SK-N-SH (cell line): ENCODE results near the gene MYLIP. TPM values are rescaled to one million over a fixed set of nuclear protein-coding genes. Genes with fewer than 3 reads are reported as not detected.

Experiments used
- CTCF ChIA-PET: fragments of 300-600, 350-600 bp; formaldehyde crosslinking; extraction: SDS; loops from one replicate; lab custom pipeline; 2021; lab: Yijun Ruan, JAX
- POLR2A ChIA-PET: fragments of 350-600 bp; sonication (Branson Sonifier 250); formaldehyde crosslinking; extraction: SDS; loops from one replicate; lab custom pipeline; 2020; ENCODE audit warnings: antibody characterized with exemption, inconsistent platforms; lab: Yijun Ruan, JAX
- DNase-seq: peaks from one replicate; pipeline ENCODE4 v3.0.0; 2012
- H2AFZ ChIP-seq: fragments of 200-600 bp; sonication (generic); 2 replicates; pipeline ENCODE4 v1.8.1; 2016; ENCODE audit warnings: antibody characterized with exemption, mild to moderate bottlenecking, low read depth
- H3F3A ChIP-seq: fragments of 200-600 bp; sonication (generic); replicated peaks from 2 replicates; pipeline ENCODE3; 2016; ENCODE audit warnings: antibody characterized with exemption, mild to moderate bottlenecking; ENCODE audit not compliant: insufficient read depth
- H3K27ac ChIP-seq, 2 experiments: fragments of 200-500 bp in 1 of 2; fragments of 200-600 bp in 1 of 2; sonication (Bioruptor generic) in 1 of 2; sonication (generic), shearing (Covaris generic) in 1 of 2; 2 replicates each; pipeline versions ENCODE4 v1.5.1 to v1.6.1; 2014 to 2016; ENCODE audit warnings: low read depth in 2 of 2, inconsistent platforms in 1 of 2, low read length in 1 of 2, mild to moderate bottlenecking in 1 of 2, mixed read lengths in 1 of 2
- H3K27me3 ChIP-seq: fragments of 200-600 bp; sonication (generic), shearing (Covaris generic); 2 replicates; pipeline ENCODE4 v1.6.1; 2016; ENCODE audit warnings: mixed run types; ENCODE audit not compliant: insufficient read depth
- H3K36me3 ChIP-seq, 2 experiments: fragments of 200-500 bp in 1 of 2; fragments of 200-600 bp in 1 of 2; sonication (Bioruptor generic) in 1 of 2; sonication (generic) in 1 of 2; replicated peaks in 1 of 2; 2 replicates each; pipeline versions ENCODE3 to v1.5.1; 2014 to 2016; ENCODE audit warnings: low read length in 1 of 2, mild to moderate bottlenecking in 1 of 2; ENCODE audit not compliant: insufficient read depth in 2 of 2, control insufficient read depth in 1 of 2
- H3K4me1 ChIP-seq, 2 experiments: fragments of 200-500 bp in 1 of 2; fragments of 200-600 bp in 1 of 2; sonication (Bioruptor generic) in 1 of 2; sonication (generic), shearing (Covaris generic) in 1 of 2; 2 replicates each; pipeline versions ENCODE4 v1.5.1 to v1.6.1; 2014 to 2016; ENCODE audit warnings: low read depth in 1 of 2, low read length in 1 of 2, mixed run types in 1 of 2; ENCODE audit not compliant: insufficient read depth in 2 of 2, control insufficient read depth in 1 of 2
- H3K4me2 ChIP-seq: fragments of 200-600 bp; sonication (generic), shearing (Covaris generic); 2 replicates; pipeline ENCODE4 v1.6.1; 2017; ENCODE audit warnings: mixed run types
- H3K4me3 ChIP-seq, 2 experiments: fragments of 200-500 bp in 1 of 2; fragments of 200-600 bp in 1 of 2; sonication (Bioruptor generic) in 1 of 2; sonication (generic), shearing (Covaris generic) in 1 of 2; 2 replicates each; pipeline versions ENCODE4 v1.5.1 to v1.8.1; 2014 to 2016; ENCODE audit warnings: low read depth in 2 of 2, inconsistent platforms in 1 of 2, low read length in 1 of 2, mild to moderate bottlenecking in 1 of 2, mixed read lengths in 1 of 2, moderate library complexity in 1 of 2
- H3K79me2 ChIP-seq: fragments of 200-600 bp; sonication (generic); 2 replicates; pipeline ENCODE4 v1.8.1; 2017; ENCODE audit warnings: mild to moderate bottlenecking; ENCODE audit not compliant: insufficient read depth
- H3K9ac ChIP-seq: fragments of 200-600 bp; sonication (generic); 2 replicates; pipeline ENCODE4 v1.6.1; 2017; ENCODE audit warnings: mixed run types
- H3K9me2 ChIP-seq: fragments of 200-600 bp; sonication (generic); 2 replicates; pipeline ENCODE4 v1.6.1; 2017; ENCODE audit warnings: mixed run types
- H3K9me3 ChIP-seq: fragments of 200-600 bp; sonication (generic); 2 replicates; pipeline ENCODE4 v1.6.1; 2017; ENCODE audit warnings: mixed run types, mild to moderate bottlenecking, moderate library complexity
- H4K20me1 ChIP-seq: fragments of 200-600 bp; sonication (generic); 2 replicates; pipeline ENCODE4 v1.6.1; 2017; ENCODE audit warnings: mild to moderate bottlenecking, mixed run types; ENCODE audit not compliant: insufficient read depth
- CHD2 ChIP-seq: fragments of 150-350 bp; IDR thresholded peaks from 2 replicates; pipeline ENCODE4 v1.6.1; 2018; ENCODE audit warnings: low read length; ENCODE audit not compliant: partially characterized antibody
- ELF1 ChIP-seq: IDR thresholded peaks from 2 replicates; pipeline ENCODE4 v1.4.0; 2012
- FOSL2 ChIP-seq: IDR thresholded peaks from 2 replicates; pipeline ENCODE4 v1.4.0; 2012; ENCODE audit warnings: low read depth, mild to moderate bottlenecking, moderate library complexity, borderline replicate concordance
- GABPA ChIP-seq: IDR thresholded peaks from 2 replicates; pipeline ENCODE4 v1.4.0; 2012; ENCODE audit warnings: low read depth, mild to moderate bottlenecking
- GATA2 ChIP-seq: sonication (generic); formaldehyde crosslinking; IDR thresholded peaks from 2 replicates; pipeline ENCODE4 v1.5.0; 2020; ENCODE audit warnings: mild to moderate bottlenecking, missing genetic modification reagents
- IRF3 ChIP-seq: fragments of 150-350 bp; IDR thresholded peaks from 2 replicates; pipeline ENCODE4 v1.6.1; 2016; ENCODE audit warnings: mild to moderate bottlenecking, low read depth, low read length
- MAX ChIP-seq: IDR thresholded peaks from 2 replicates; pipeline ENCODE4 v1.4.0; 2012; ENCODE audit warnings: low read depth
- MEF2A ChIP-seq: IDR thresholded peaks from 2 replicates; pipeline ENCODE4 v1.4.0; 2012; ENCODE audit warnings: low read depth, borderline replicate concordance
- PBX3 ChIP-seq: IDR thresholded peaks from 2 replicates; pipeline ENCODE4; 2012
- RAD21 ChIP-seq: IDR thresholded peaks from 2 replicates; pipeline ENCODE4 v1.6.1; 2012; ENCODE audit warnings: mild to moderate bottlenecking, low read length
- REST ChIP-seq: IDR thresholded peaks from 2 replicates; pipeline ENCODE4 v1.6.1; 2012; ENCODE audit warnings: mild to moderate bottlenecking, low read depth, low read length, moderate library complexity
- RXRA ChIP-seq: IDR thresholded peaks from 2 replicates; pipeline ENCODE4 v1.4.0; 2012; ENCODE audit warnings: low read depth, mild to moderate bottlenecking, borderline replicate concordance
- SMC3 ChIP-seq: IDR thresholded peaks from 2 replicates; pipeline ENCODE4 v1.6.1; 2012; ENCODE audit warnings: low read depth, low read length, improper control_type of control experiment
- TCF12 ChIP-seq: IDR thresholded peaks from 2 replicates; pipeline ENCODE4 v1.4.0; 2012
- TEAD4 ChIP-seq: IDR thresholded peaks from 2 replicates; pipeline ENCODE4 v1.4.0; 2012; ENCODE audit warnings: mild to moderate bottlenecking, borderline replicate concordance; ENCODE audit not compliant: insufficient read depth
- ZBTB33 ChIP-seq: IDR thresholded peaks from 2 replicates; pipeline ENCODE4 v1.4.0; 2012; ENCODE audit warnings: low read depth, borderline replicate concordance
- WGBS: methylation state at CpG from one replicate; pipeline ENCODE4 v1.1.6; 2017; ENCODE audit warnings: low lambda C conversion rate; 5-methylcytosine and 5-hydroxymethylcytosine counted together
- polyA plus RNA-seq, 3 experiments: library from polyadenylated mRNA; depleted of rRNA; stranded (reverse); fragments of >200 nt; gene quantifications; 2 replicates each; pipeline ENCODE4 v1.2.3, GENCODE V29; 2012

MYLIP gene
- polyA plus RNA-seq, 1 of the 3 experiments (the other 2 are of a cell fraction), result 3.1 TPM

GRCh38 chr6:16158943-16159557 lies 30.2 kb downstream of the MYLIP start (continued):
- no peak for TF ChIP-seq GABPA
- TF ChIP-seq TCF12, result no peak
- TF ChIP-seq ZBTB33, result no peak
- TF ChIP-seq GATA2 (CRISPR knock-in tag), result no peak
- no peak for TF ChIP-seq SMC3

GRCh38 chr6:16160794-16161193 lies 31.9 kb downstream of the MYLIP start:
- no peaks in the 10 kb centered on the region for H3K9me2 ChIP-seq
- no peak overlapping the region for H2AFZ ChIP-seq
- H3K36me3 ChIP-seq, result no peaks in the 10 kb centered on the region
- ChIA-PET POLR2A (no interaction called here), CTCF (interaction anchor here (1.0 kb wide), 1 partner anchor 22 kb away, joined by 4 read pairs; no protein-coding TSS in a partner anchor)
- 100% methylated on average over 6 of the region's 11 CpGs for WGBS
- no peaks in the 10 kb centered on the region for H3F3A ChIP-seq
- no peak overlapping the region for H3K9ac ChIP-seq
- H3K9me3 ChIP-seq, result no peaks in the 10 kb centered on the region
- H3K4me3 ChIP-seq, result no peak overlapping the region
- H4K20me1 ChIP-seq, result no peaks in the 10 kb centered on the region
- H3K4me1 ChIP-seq, result peaks cover 0 to 14% of the 10 kb centered on the region in 2 experiments; a peak in 2 of 4 replicates
- no peak for TF ChIP-seq CHD2
- TF ChIP-seq TEAD4, result no peak
- no peak for TF ChIP-seq IRF3
- TF ChIP-seq ELF1, result no peak
- TF ChIP-seq PBX3, result no peak
- no peak for TF ChIP-seq MEF2A
- TF ChIP-seq SMC3, result no peak
- no peak for TF ChIP-seq MAX
- TF ChIP-seq REST, result no peak
- TF ChIP-seq RXRA, result no peak
- no peak for TF ChIP-seq RAD21
- no peak for TF ChIP-seq FOSL2
- no peak overlapping the region for H3K4me2 ChIP-seq
- H3K27me3 ChIP-seq, result no peaks in the 10 kb centered on the region
- H3K27ac ChIP-seq, result no peak overlapping the region
- no peak for DNase-seq
- no peaks in the 10 kb centered on the region for H3K79me2 ChIP-seq
